Panc1 (cell line): ENCODE data around the gene GPRIN2. TPM values are rescaled to one million over a fixed set of nuclear protein-coding genes. Genes with fewer than 3 reads are reported as not detected.
"Not testable (repeated sequence)": the region's sequence is repeated elsewhere in the genome, so short reads cannot be mapped to it uniquely, and the experiment has no call there.

Experiments used
- ATAC-seq: fragments of 200-7000 bp; cut with Tn5 transposase; 2 replicates; pipeline ENCODE4 v1.9.1; 2020; ENCODE audit warnings: mild to moderate bottlenecking, moderate library complexity
- BruUV-seq: library from RNA; stranded (reverse); fragments of 400-500 nt; replicated peaks from 2 replicates; lab custom pipeline; 2021; lab: Mats Ljungman, UMichigan
- CTCF ChIA-PET: fragments of 300-600 bp; sonication (Branson Sonifier 250); formaldehyde crosslinking; loops from one replicate; lab custom pipeline; 2022; ENCODE audit warnings: antibody characterized with exemption; lab: Charles Lee
- POLR2A ChIA-PET: fragments of 300-600 bp; sonication (Branson Sonifier 250); formaldehyde crosslinking; loops from one replicate; lab custom pipeline; 2022; ENCODE audit warnings: antibody characterized with exemption; lab: Charles Lee
- DNase-seq: peaks from one replicate; pipeline ENCODE4 v3.0.0-alpha.2; 2010; ENCODE audit warnings: low read depth, low spot score
- H3K27ac ChIP-seq: 2 replicates; pipeline ENCODE4 v1.5.1; 2011; ENCODE audit warnings: mild to moderate bottlenecking, low read length, inconsistent platforms
- H3K27me3 ChIP-seq: fragments of 200-500 bp; sonication (Bioruptor generic); 2 replicates; pipeline ENCODE4 v1.6.0; 2014; ENCODE audit warnings: low read length, inconsistent platforms; ENCODE audit not compliant: control insufficient read depth, insufficient read depth
- H3K36me3 ChIP-seq: fragments of 200-500 bp; sonication (Bioruptor generic); 2 replicates; pipeline ENCODE4 v1.5.1; 2014; ENCODE audit warnings: inconsistent platforms, mild to moderate bottlenecking, low read length, moderate library complexity; ENCODE audit not compliant: control insufficient read depth, insufficient read depth
- H3K4me1 ChIP-seq: 2 replicates; pipeline ENCODE4 v1.5.1; 2011; ENCODE audit warnings: inconsistent platforms, mild to moderate bottlenecking, low read length, moderate library complexity; ENCODE audit not compliant: control insufficient read depth, insufficient read depth
- H3K4me3 ChIP-seq, 2 experiments: 2 replicates each; pipeline ENCODE4 v1.5.1; 2011 to 2012; ENCODE audit warnings: low read depth in 2 of 2, low read length in 2 of 2, mild to moderate bottlenecking in 2 of 2, inconsistent platforms in 1 of 2, moderate library complexity in 1 of 2
- H3K9me3 ChIP-seq: fragments of 200-500 bp; sonication (Bioruptor generic); 2 replicates; pipeline ENCODE4 v1.5.1; 2014; ENCODE audit warnings: low read depth, mild to moderate bottlenecking, inconsistent platforms, low read length, moderate library complexity; ENCODE audit not compliant: control insufficient read depth, insufficient read depth
- TCF7L2 ChIP-seq: IDR thresholded peaks from 2 replicates; pipeline ENCODE4 v1.6.1; 2011; ENCODE audit warnings: mild to moderate bottlenecking, low read depth, low read length, inconsistent platforms
- in situ Hi-C: cut with HindIII; loops from 2 replicates; pipeline ENCODE4 v1.10.0; 2016; ENCODE audit warnings: low sequenced_read_pairs, low pct_unique_long_range_greater_than_20kb
- intact Hi-C: fragments of 100-400 bp; cut with micrococcal nuclease; formaldehyde crosslinking; loops from one replicate; pipeline ENCODE4 v1.10.0; 2022; ENCODE audit not compliant: unreplicated experiment
- total RNA-seq: library from RNA; stranded (reverse); gene quantifications from one replicate; pipeline ENCODE4 v1.2.1, GENCODE V29; 2021; ENCODE audit not compliant: unreplicated experiment
- TF ChIP-seq, protein P1 (sequence below): fragments of 450-650 bp; IDR thresholded peaks from 2 replicates; pipeline ENCODE4 v1.5.1; 2017; ENCODE audit warnings: mild to moderate bottlenecking

Gene GPRIN2
- total RNA-seq, 1 experiment from 2014 or later, result 12.9 TPM

- POLR2A ChIA-PET, result no interaction called here
- CTCF ChIA-PET, result no interaction called here
- intact Hi-C loops, result no loop called here
- DNase-seq (no peak), ATAC-seq (no peak)
- Histone ChIP-seq H3K4me3 (no peak overlapping the region), H3K36me3 (no peaks in the 10 kb centered on the region), H3K27me3 (no peaks in the 10 kb centered on the region), H3K27ac (peak overlapping the region; percentile 19), H3K4me1 (peaks cover 12% of the 10 kb centered on the region), H3K9me3 (no peaks in the 10 kb centered on the region)
- no TSS peak for BruUV-seq
- in situ Hi-C loops, result no loop called here
- TF ChIP-seq, protein P1, sequence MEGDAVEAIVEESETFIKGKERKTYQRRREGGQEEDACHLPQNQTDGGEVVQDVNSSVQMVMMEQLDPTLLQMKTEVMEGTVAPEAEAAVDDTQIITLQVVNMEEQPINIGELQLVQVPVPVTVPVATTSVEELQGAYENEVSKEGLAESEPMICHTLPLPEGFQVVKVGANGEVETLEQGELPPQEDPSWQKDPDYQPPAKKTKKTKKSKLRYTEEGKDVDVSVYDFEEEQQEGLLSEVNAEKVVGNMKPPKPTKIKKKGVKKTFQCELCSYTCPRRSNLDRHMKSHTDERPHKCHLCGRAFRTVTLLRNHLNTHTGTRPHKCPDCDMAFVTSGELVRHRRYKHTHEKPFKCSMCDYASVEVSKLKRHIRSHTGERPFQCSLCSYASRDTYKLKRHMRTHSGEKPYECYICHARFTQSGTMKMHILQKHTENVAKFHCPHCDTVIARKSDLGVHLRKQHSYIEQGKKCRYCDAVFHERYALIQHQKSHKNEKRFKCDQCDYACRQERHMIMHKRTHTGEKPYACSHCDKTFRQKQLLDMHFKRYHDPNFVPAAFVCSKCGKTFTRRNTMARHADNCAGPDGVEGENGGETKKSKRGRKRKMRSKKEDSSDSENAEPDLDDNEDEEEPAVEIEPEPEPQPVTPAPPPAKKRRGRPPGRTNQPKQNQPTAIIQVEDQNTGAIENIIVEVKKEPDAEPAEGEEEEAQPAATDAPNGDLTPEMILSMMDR, result no peak
- TF ChIP-seq TCF7L2, result no peak
These were observed 42.0 kb downstream of the GPRIN2 start for GRCh38 chr10:46514431-46514861.

DNA sequence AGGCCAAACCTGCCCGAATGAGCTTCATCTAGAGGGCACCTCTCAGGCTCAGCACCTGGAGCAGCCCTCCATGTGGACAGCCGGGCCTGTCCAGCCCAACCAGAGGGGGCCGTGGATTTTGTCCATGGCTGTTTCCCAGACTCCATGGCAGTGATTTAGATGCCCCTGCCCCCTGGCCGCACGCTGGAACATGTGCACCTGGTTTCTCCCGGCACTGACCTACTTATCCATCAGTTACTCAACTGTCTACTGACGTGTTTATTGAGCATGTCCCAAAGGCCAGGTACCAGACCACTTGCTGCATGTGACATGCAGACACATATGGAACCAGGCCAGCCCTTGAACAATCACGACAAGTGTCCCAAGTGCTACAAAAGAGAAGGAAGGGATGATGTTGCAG is 43.1 kb downstream of the GPRIN2 start:
- H3K27ac ChIP-seq, CTCF ChIA-PET, intact Hi-C loops, DNase-seq, H3K27me3 ChIP-seq, BruUV-seq, H3K4me3 ChIP-seq, POLR2A ChIA-PET, H3K36me3 ChIP-seq, H3K9me3 ChIP-seq, in situ Hi-C loops, ATAC-seq: not testable (repeated sequence)
- H3K4me1 ChIP-seq, result peaks cover 12% of the 10 kb centered on the region

DNA sequence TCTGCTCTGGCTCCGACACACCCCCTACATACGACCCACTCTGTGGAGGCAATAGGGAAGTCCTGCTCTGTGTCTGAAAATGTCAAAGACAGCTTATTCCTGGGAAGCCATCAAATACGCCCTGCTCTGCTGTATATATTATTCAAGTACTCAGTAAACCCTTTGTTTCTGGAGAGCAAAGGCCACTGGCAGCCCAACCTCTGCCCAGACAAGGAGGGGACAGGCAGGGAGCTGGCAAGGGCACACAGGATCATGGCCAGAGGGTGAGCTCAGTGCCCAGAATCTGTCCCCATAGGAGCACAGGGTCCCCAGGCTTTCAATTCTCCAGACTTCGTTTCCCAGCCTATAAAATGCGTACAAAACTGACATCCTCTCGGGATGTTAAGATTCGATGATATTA is 43.7 kb downstream of the GPRIN2 start:
- DNase-seq, H3K27me3 ChIP-seq, H3K9me3 ChIP-seq, H3K27ac ChIP-seq, in situ Hi-C loops, BruUV-seq, H3K4me3 ChIP-seq, H3K36me3 ChIP-seq, POLR2A ChIA-PET, intact Hi-C loops, ATAC-seq, CTCF ChIA-PET: not testable (repeated sequence)
- H3K4me1 ChIP-seq, result peaks cover 12% of the 10 kb centered on the region

GRCh38 chr10:46512002-46512401 is 44.5 kb downstream of the GPRIN2 start:
- H3K36me3 ChIP-seq, H3K4me1 ChIP-seq, H3K27me3 ChIP-seq, CTCF ChIA-PET, POLR2A ChIA-PET, DNase-seq, intact Hi-C loops, BruUV-seq, H3K27ac ChIP-seq, H3K4me3 ChIP-seq, in situ Hi-C loops, H3K9me3 ChIP-seq: not testable (repeated sequence)
- peak; percentile 20; the same call in 1 of the 2 replicates for ATAC-seq

Other genes with a start within 250 kb of the GPRIN2 start
- 0.26 TPM for gene ANXA8L1, start 180.9 kb downstream of the GPRIN2 start, total RNA-seq
- gene NPY4R, start 90.7 kb downstream of the GPRIN2 start, total RNA-seq, result 2.2 TPM
- gene SYT15, start 22.5 kb upstream of the GPRIN2 start, total RNA-seq, result 0.28 TPM